ENCODE data around the gene PDE1A.
"Not testable (repeated sequence)": the region's sequence is repeated elsewhere in the genome, so short reads cannot be mapped to it uniquely, and the experiment has no call there.

The PDE1A gene

DNA sequence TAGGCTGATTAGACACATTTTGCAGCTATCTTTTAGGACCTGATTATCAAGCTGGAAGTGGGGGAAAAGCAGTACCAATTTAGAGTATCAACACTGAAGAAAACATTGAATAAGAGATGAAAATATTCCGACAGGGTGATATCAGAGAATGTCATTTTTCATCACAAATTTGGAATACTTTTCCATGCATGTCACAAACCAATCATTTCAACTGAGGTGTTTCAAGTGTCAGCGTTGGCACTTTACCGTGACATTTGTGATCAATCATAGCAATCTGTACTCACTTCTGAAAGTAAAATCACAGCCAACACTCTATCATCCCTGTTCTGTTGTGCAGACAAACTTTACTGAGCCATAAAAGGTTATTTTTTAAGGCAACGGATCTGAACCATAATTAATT, 75.4 kb downstream of the PDE1A start:
- DNase-seq, result no peak

DNA sequence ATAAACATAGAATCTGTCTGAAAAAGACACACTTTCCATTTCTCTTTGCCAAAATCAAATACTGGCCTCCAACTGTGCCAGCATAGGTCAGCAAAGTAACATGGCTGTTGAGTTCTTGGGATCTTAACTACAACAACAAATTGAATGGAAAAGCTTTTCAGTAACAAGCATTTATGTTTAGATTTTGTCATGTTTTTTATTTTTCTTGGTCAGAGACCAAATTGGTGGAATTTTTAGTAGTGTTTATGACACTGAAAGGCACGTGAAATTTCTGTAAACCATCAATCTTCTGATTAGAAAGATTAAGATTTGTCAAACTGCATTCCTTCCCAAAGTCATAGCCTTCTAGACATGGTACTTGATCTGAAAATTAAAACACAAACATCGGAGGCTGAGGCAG, 77.6 kb downstream of the PDE1A start:
- no peak for DNase-seq

DNA sequence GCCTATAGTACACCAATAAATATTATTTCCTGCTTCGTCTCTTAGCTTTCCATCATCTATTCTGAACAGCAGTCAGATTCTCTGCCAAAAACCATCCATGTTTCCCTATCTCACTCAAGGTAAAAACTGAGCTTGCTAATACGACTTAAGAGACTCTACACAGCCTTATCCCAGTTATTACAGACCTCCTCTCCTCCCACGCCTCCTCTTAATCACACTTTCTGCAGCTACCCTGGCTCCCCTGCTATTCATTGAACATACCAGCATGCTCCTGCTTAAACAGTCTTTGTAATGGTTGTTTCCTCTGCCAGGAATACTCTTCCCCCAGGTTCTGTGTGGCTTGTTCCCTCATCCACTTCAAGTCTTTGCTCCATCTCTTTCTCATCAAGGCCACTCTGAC, 81.5 kb downstream of the PDE1A start:
- no peak for DNase-seq

DNA sequence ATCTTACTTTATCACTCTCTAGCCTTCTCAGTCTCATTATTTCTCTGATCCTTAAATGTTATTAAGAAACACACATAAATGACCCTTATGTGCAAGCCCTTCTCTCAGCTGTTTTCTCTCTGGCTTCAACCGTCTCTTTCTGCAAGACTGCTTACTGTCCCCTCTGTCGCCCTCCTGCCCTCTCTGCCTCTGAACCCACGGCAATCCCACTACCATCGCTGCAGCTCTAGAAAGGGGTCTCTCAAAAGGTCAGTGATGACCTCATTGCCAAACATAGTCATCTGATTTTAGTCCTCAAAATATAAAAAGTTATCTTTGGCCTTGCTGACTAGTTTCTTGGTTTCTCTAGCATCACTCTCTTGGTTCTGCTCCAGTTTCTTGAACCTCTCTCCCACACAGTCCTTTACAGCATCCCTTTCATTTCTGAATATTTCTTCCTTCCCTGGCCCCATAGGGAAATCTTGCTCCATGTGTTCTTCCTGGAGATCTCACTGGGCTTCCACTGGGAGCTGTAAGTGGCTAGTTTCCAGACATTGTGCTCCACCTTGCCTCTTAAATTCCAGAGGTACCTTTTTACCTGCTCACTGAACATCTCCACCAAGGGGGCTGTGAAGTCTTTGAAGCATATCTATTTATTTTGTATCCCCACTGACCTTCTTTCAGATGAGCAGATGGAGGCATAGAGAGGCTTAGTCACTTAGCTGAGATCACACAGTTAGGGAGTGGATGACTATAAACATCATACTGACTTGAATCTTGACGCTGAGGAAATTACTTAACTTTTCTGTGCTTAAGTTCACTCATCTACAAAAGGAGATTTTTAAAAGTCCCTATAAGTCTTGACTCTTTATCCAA, 96.2 kb downstream of the PDE1A start:
- DNase-seq, result no peak

DNA sequence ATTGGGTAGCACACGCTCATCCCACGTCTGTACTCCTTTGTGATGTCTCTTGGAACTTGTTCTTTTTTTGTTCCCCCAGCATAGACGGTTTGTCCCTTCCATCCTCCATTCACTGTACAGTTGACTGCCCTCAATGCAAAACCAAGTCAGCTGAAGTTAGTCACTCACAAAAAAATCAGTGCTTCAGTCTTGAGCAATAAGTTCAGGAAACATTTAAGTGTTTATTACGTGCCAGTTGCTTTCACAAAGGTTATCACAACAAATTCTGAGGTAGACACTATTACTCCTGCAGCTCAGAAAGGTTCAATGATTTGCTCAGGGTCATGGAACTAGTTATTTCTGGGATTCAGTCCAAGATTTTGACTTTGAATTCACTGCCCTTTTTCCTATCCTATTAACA, 102.2 kb downstream of the PDE1A start:
- DNase-seq, result no peak

DNA sequence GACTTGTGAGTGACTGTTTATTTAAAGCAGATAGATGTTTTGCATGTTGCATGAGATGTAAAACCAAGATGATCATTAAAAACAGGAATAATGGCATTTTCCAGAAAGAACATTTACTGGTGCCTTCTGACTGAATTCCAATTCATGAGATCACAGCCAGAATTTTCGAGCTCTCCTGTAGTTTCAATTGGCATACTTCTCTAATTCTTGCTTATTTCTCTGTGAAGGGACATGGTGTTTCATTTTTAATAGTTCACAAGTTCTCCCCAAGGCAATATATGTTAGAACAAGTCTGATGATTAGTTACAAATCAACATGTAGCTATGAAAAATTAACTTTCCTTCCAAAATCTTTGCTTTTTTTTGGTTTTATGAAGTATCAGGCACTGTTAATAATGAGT, 105.7 kb downstream of the PDE1A start:
- DNase-seq, result no peak

DNA sequence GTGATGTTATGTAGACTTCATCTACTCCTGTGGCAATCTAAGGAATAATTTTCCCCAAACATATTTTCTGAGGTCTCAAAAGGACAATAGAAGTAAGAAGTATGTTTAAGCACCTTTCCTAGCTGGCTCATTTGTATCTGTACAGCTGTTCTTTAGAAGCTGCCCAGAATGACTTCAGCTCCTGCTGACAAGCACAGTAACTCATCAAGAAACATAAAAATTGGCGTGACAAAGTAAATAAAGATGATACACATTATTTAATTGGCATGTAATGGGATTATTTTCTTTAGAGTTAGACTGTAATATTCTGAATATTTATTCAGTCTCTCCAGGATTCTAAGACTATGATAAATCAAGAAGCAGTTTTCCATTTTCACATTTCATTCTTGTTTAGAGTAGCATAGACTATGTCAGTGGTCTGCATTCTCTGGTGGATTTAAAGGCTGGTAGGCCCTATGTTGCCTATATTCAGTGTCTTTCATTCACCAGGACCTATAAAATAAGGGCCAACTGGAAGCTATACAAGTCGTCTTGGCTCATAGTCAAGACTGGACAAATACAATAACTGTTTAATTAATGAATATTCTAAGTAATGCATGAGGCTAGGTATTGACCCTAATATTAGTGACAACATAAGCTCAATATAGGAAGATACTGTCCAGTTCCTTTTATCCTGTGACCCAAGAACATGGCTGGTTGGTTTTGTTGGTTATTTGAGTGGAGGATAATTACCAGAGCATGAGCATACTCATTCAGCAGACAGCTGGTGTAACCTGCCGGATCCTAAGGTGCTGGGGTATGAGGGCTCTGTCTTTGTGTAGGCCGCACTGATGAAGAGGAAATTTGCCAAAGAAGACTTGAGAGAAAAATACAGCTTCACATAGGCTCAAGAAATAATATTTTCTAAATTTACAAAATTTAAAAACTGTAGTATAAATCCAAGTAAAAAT, 107.0 kb downstream of the PDE1A start:
- DNase-seq, result no peak

DNA sequence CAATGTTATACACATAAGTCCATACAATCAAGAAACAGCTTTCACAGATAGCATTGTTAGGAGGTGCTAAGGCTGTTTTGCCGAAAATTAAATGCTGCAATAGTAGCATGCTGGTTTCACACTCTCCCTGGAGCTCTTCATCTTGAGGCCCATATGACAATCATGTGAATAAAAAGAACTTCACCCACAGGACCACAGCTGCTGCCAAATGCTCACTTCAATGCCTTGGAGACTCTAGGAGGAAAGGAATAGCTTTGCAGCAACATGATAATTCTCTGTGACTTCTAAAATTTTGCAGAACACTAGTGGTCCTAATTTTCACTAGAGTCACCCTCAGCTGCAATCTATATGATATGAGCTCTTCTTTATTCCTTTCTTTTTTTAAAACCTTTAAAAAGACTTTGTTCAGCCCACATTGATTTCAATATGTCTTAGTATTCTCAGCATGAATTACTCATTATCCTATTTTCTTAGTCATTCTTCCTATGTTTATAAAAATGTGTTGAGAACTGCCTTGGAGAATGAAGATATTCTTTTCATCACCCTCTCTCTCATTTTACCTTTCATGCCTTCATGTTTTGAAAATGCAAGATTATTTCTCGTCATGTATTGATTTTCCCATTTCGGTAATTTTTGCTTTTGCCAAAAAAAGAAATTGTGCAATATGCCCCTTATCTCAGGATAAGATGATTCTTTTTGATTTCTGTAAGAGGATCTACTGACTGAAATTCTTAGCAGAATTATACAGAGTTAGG, 108.2 kb downstream of the PDE1A start:
- no peak for DNase-seq

DNA sequence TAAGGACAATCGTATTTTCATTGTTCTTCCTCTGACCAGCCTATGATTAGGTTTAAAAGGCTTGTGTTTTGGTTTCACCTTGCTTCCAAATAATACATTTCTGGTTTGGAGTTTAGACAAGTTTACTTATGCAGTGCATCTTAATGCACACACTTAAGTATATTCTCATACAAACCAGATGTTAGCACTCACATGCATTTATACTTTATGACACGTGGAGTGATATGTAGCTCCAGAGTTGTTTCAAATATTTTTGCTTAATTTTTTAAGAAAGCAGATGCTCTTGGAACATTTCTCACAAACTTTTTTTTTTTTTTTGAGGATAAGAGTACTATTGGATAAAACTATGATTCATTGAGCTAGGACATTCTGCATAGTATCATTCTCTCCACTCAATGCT, 109.9 kb downstream of the PDE1A start:
- DNase-seq, result no peak

DNA sequence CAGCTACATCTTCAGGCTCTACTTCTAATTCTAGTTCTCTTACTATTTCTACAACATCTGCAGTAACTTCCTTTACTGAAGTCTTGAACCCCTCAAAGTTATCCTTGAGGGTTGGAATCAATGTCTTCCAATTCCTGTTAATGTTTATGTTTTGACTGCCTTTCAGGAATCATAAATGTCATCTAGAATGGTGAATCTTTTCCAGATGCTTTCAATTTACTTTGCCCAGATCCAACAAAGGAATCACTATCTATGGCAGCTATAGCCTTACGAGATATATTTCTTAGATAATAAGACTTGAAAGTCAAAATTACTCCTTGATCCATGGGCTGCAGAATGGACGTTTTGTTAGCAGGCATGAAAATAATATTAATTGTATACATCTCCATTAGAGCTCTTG, 123.9 kb downstream of the PDE1A start:
- DNase-seq, result no peak

DNA sequence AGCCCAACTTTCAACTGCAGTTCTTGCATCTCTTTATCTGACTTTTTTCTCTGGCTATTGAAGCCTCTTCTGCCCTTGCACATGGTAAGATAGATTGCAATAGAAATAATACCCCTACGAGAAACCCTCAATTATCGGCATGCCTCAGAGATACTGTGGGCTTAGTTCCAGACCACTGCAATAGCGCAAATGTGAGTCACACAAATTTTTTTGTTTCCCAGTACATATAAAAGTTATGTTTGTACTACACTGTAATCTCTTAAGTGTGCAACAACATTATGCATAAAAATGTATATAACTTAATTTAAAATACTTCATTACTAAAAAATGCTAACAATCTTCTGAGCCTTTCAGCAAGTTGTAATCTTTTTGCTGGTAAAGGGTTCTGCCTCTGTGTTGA, 124.7 kb downstream of the PDE1A start:
- no peak for DNase-seq

DNA sequence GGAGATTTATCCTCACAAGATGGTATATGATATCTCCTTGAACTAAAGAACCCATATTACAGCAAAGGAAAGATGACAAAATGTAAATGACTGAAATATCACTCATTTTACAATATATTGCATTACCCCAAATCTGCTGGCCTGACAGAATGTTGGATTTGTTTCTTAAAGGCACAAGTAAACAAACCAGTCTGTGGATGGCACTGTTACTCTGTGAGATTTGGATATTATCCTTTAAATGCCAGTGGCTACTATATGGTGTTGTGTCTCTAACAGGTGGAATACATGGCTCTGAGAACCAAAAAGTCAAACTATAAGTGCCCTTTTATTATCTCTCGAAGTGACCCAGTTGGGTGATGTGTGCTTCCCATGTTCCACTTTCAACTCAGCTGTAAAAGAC, 125.7 kb downstream of the PDE1A start:
- DNase-seq, result no peak

DNA sequence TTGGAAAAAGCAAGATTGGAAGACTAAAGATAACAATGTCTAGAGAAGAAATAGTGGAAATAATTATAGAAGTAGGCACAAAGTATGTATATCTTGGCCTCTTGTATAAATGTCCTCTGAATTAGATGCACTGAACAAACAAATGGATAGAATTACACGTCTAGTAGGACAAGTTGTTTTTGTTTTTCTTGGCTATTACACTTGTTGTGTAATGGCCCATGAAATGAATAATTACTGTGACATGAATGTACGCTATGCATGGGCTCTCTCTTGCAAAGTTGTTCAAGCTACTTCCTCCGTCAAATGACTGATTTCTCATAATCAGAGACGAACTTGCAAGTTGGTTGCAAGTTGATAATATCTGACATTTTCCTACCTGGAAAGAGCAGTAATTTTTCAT, 126.2 kb downstream of the PDE1A start:
- DNase-seq, result no peak

DNA sequence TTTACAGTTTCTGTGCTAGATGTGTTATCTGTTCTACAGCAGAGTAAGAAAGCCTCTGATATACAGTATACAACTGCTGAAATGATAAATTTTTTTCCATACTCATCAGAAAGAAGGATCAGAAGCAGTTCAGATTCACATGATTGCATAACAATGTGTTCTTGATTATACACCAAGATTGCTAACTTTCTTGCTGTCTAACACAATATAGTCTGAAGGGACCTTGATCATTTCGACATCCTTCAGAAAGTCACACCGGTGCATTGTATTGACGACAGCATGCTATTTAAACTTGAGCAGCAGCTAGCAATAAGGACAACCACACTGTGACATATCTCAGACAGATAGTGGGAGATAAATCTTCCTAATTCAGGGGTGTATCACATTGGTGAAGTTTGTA, 127.2 kb downstream of the PDE1A start:
- no peak for DNase-seq

DNA sequence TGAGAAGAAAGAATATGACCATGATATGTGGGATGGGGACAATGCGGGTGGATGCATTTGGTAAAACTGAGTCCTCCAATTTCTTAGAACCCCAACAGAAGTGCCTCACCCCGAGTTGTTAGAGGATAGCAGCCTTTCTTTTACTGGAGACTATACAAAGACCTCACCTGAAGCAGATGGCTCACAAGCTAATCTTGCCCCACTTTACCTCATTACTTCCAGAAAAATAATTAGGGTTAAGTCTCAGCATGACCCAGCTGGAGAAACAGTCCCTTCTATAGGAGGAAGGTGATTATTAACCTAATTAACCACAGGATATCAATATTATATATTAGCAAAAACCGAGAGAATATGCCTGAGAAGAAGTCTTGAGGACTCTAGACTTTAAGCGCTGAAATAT, 128.4 kb downstream of the PDE1A start:
- DNase-seq, result no peak

DNA sequence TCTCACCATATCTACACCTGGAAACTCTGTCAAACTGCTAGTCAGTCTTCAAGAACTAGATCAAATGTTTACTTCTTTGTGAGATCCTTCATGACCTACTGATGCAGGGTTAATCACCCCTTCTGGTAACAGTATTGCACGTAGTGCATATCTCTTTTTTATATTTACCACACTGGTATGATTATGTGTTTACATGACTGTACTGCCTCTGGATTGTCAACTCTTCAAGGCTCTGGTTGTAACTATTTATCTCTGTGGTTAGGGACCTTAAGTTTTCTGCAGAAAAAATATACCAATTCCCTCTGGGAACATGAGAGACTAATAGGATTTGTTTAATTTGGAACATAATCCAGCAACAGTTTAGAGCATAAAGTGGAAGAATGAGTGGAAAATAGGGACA, 135.5 kb downstream of the PDE1A start:
- no peak for DNase-seq

DNA sequence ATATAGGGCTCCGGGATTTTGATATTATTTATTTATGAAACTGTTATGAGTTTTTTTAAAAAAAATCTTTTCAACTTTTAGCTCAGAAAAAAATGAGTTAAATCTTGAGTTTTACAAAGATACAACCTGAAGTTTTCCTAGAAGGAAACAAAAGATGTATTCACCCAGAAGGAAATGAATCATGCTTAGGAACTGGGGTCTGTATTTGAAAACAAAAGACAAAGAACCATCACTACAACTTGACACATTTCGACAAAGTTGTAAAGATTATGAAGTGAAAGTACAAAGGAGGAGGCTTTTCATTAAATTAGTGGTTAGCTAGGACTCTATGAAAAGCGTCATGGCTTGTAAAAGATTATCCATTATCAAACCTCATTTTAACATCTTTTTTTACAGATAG, 143.3 kb downstream of the PDE1A start:
- DNase-seq, result no peak

DNA sequence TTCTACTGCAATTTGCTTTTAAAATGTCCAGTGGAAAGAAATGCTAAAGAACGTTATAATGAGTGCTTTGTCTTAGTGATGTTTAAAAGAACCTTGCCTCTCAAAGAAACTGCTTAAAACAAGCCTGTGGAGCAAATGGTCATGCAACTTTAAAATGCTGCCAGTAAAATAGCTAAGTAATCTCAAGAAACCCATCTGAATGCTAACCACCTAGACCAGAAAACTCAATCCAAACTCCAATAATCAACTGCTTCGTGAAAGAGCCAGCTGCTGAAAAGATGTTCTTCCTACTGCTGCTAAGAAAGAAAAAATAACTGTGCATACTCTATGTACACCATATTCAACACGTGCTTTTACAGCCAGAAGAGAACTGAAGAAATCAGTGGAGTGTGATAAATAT, 145.6 kb downstream of the PDE1A start:
- no peak for DNase-seq

DNA sequence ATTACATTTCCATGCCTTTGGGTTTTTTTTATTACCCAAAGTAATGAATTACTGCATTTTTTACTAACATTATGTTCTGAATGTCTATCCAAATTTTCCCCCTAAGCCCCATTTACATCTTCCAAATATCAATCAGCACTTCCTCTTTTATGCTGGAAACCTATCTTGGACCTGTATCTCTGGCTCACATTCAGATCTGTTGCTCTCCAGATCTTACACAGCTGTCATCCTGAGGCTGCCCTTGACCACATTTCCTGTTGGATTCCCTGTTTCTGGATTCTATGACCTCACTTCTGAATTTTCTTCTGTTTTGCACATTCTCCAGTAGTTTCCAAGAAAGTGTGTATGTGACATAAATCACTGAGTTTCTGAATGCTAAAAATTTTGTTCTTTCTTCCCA, 146.7 kb downstream of the PDE1A start:
- no peak for DNase-seq

DNA sequence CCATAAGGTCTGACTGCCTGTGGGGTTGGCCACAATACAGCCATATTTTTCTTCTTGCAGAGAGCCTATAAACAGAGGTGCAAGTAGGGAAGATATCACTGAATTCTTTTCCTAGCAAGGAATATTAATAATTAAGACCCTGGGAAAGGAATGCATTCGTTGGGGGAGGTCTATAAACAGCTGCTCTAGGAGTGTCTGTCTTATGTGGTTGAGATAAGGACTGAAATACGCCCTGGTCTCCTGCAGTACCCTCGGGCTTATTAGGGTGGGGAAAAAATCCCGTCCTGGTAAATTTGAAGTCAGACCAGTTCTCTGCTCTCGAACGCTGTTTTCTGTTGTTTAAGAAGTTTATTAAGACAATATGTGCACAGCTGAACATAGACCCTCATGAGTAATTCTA, 150.2 kb downstream of the PDE1A start:
- DNase-seq, result not testable (repeated sequence)

DNA sequence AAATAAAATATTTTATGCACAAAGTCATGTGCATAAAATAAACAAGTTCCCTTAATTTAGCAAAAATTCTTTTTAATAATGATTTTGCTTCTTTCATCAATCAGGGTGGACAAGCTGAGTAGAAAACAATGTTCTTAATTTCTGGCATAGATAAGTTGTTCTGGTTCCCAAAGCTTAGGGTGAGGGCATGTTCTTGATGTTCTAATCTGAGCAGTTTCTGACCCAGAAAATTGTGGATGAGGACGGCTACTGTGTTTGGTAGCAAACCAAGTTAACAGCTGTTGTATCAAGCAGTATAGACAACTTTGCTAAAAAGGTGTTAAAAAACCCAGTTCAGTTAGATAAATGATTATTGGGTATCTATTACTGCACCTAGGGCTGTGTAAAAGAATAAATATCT, 158.9 kb downstream of the PDE1A start:
- no peak for DNase-seq

DNA sequence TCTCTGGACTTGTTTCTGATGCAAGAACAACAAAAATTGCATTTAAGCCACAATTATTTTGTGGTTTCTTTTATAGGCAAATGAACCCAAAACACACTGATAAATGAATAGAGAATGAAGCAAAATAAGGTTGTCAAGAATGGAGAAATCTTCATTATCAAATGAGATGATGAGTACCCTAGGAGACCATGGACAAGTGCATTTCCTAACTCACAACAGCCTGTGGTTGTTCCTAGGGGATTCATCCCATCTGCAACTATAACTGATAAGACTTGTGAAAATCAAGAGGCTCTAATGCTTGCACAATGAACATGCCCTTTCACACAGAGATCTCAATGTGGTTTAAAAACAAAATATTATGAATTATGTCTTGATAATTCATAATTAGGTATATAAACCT, 159.9 kb downstream of the PDE1A start:
- no peak for DNase-seq

DNA sequence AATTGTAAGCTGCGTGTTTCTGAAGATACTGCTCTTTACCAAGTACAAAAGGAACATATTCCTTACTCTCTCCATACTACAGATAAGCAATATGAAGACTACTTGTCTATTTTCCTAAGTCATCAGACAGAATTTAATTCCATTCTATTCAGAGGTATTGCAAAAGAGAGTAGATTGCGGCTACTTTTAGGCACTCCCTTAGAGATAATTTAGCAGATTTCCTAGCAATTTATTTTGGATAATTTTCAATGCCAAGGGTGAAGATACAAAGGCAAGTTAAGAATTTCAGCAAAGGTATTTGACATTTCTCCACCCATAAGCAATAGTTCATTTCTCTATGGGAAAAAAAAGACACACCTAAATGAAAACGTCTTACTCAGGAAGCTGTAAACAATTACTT, 161.1 kb downstream of the PDE1A start:
- no peak for DNase-seq
